ENCODE data around the gene N4BP2L2.

The N4BP2L2 gene

DNA sequence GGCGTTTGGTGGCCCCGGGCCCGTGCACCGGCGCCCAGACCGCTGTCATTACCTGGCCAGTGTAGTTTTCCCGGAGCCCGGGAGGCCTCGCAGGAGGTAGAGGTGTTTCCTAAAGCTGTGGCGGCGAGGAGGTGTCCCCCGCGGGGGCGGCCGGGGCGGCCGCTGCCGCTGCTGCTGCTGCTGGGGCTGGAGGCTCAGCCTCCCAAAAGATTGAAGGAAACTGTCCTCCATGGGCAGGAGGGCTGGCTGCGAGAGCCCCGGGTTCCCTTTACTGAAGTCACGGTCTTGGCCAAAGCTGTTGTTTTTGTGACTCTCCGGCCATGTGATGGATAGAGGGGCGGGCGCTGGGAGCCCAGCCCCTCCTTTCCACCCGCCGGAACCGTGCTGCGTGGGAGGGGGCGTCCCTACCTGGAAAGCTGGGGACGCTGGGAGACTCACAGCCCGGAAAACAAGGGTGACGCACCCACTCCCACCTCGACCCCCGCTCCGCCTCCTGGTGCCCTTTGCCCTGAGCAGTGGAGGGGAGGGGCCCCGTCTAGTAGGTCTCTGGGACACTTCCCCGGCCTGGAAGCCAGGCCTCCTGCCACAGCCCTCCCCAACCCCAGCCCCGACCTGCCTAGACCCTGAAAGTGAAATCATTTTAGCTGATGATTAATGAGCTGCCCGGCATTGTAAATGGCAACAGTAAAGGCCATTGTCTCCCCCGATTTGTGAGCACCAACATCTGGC is 110.6 kb downstream of the N4BP2L2 start, which contains the start of gene N4BP2L1:
Gene N4BP2L1 (minus strand): TSS at position 279 of the 729 bp plus-strand sequence. CDS start 48 bp downstream, at position 231.
- peak; percentile 80 for ATAC-seq
- no peak for TF ChIP-seq PATZ1 (CRISPR knock-in tag; IDR thresholded peaks at IDR 0.05; ENCODE audit: borderline replicate concordance)
- no peak for TF ChIP-seq ZFP30 (CRISPR knock-in tag; IDR thresholded peaks at IDR 0.05)
- no peak for TF ChIP-seq ZNF565 (CRISPR knock-in tag; conservative IDR thresholded peaks at IDR 0.05; ENCODE audit: low read depth)
- TF ChIP-seq ZFP3 (CRISPR knock-in tag; IDR thresholded peaks at IDR 0.05), result no peak

- TF ChIP-seq ZNF8 (CRISPR knock-in tag; IDR thresholded peaks at IDR 0.05) (no peak), ZNF565 (CRISPR knock-in tag; conservative IDR thresholded peaks at IDR 0.05; ENCODE audit: low read depth) (no peak), ZFP3 (CRISPR knock-in tag; IDR thresholded peaks at IDR 0.05) (no peak), SNAI2 (CRISPR knock-in tag; IDR thresholded peaks at IDR 0.05) (no peak), ESRRG (CRISPR knock-in tag; IDR thresholded peaks at IDR 0.05) (no peak), PATZ1 (CRISPR knock-in tag; IDR thresholded peaks at IDR 0.05; ENCODE audit: borderline replicate concordance) (no peak), OSR1 (CRISPR knock-in tag; IDR thresholded peaks at IDR 0.05) (no peak), ARNTL (CRISPR knock-in tag; IDR thresholded peaks at IDR 0.05; ENCODE audit: borderline replicate concordance, low read depth) (no peak), PPARA (CRISPR knock-in tag; IDR thresholded peaks at IDR 0.05; ENCODE audit: borderline replicate concordance) (no peak)
- TF ChIP-seq, protein P1, sequence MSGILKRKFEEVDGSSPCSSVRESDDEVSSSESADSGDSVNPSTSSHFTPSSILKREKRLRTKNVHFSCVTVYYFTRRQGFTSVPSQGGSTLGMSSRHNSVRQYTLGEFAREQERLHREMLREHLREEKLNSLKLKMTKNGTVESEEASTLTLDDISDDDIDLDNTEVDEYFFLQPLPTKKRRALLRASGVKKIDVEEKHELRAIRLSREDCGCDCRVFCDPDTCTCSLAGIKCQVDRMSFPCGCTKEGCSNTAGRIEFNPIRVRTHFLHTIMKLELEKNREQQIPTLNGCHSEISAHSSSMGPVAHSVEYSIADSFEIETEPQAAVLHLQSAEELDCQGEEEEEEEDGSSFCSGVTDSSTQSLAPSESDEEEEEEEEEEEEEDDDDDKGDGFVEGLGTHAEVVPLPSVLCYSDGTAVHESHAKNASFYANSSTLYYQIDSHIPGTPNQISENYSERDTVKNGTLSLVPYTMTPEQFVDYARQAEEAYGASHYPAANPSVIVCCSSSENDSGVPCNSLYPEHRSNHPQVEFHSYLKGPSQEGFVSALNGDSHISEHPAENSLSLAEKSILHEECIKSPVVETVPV (CRISPR knock-in tag; IDR thresholded peaks at IDR 0.05), result no peak
- TF ChIP-seq, protein P2, sequence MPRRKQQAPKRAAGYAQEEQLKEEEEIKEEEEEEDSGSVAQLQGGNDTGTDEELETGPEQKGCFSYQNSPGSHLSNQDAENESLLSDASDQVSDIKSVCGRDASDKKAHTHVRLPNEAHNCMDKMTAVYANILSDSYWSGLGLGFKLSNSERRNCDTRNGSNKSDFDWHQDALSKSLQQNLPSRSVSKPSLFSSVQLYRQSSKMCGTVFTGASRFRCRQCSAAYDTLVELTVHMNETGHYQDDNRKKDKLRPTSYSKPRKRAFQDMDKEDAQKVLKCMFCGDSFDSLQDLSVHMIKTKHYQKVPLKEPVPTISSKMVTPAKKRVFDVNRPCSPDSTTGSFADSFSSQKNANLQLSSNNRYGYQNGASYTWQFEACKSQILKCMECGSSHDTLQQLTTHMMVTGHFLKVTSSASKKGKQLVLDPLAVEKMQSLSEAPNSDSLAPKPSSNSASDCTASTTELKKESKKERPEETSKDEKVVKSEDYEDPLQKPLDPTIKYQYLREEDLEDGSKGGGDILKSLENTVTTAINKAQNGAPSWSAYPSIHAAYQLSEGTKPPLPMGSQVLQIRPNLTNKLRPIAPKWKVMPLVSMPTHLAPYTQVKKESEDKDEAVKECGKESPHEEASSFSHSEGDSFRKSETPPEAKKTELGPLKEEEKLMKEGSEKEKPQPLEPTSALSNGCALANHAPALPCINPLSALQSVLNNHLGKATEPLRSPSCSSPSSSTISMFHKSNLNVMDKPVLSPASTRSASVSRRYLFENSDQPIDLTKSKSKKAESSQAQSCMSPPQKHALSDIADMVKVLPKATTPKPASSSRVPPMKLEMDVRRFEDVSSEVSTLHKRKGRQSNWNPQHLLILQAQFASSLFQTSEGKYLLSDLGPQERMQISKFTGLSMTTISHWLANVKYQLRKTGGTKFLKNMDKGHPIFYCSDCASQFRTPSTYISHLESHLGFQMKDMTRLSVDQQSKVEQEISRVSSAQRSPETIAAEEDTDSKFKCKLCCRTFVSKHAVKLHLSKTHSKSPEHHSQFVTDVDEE (CRISPR knock-in tag; IDR thresholded peaks at IDR 0.05), result no peak
- TF ChIP-seq, protein P3, sequence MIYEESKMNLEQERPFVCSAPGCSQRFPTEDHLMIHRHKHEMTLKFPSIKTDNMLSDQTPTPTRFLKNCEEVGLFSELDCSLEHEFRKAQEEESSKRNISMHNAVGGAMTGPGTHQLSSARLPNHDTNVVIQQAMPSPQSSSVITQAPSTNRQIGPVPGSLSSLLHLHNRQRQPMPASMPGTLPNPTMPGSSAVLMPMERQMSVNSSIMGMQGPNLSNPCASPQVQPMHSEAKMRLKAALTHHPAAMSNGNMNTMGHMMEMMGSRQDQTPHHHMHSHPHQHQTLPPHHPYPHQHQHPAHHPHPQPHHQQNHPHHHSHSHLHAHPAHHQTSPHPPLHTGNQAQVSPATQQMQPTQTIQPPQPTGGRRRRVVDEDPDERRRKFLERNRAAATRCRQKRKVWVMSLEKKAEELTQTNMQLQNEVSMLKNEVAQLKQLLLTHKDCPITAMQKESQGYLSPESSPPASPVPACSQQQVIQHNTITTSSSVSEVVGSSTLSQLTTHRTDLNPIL (CRISPR knock-in tag; IDR thresholded peaks at IDR 0.05; ENCODE audit: low read depth), result no peak
- peak; percentile 74 for ATAC-seq
Measured at GRCh38 chr13:32426990-32427851, 111.4 kb downstream of the N4BP2L2 start.

- no peak for ATAC-seq
- no peak for TF ChIP-seq ZNF8 (CRISPR knock-in tag; IDR thresholded peaks at IDR 0.05)
- no peak for TF ChIP-seq BACH2 (CRISPR knock-in tag; IDR thresholded peaks at IDR 0.05; ENCODE audit: borderline replicate concordance)
- TF ChIP-seq ISL1 (CRISPR knock-in tag; IDR thresholded peaks at IDR 0.05), result no peak
- TF ChIP-seq, protein P1 (CRISPR knock-in tag; IDR thresholded peaks at IDR 0.05), result no peak
- TF ChIP-seq ZNF70 (CRISPR knock-in tag; IDR thresholded peaks at IDR 0.05), result no peak
- no peak for TF ChIP-seq OSR1 (CRISPR knock-in tag; IDR thresholded peaks at IDR 0.05)
- TF ChIP-seq, protein P3 (CRISPR knock-in tag; IDR thresholded peaks at IDR 0.05; ENCODE audit: low read depth), result no peak
- TF ChIP-seq ARNTL (CRISPR knock-in tag; IDR thresholded peaks at IDR 0.05; ENCODE audit: borderline replicate concordance, low read depth), result no peak
- no peak for TF ChIP-seq ESRRG (CRISPR knock-in tag; IDR thresholded peaks at IDR 0.05)
Measured at GRCh38 chr13:32426191-32426989, 112.2 kb downstream of the N4BP2L2 start.
